OCI-LY3 (cell line): ENCODE measurements around the gene NR6A1.

ENCODE experiments used
- EZH2phosphoT487 ChIP-seq: fragments of 200-600 bp; shearing (Covaris generic); IDR thresholded peaks from 2 replicates; pipeline ENCODE4 v1.6.1; 2018; ENCODE audit warnings: antibody characterized with exemption, mixed run types, low read depth
- TF ChIP-seq, protein P1 (sequence below): fragments of 200-600, 300-600 bp; sonication (generic); IDR thresholded peaks from 2 replicates; pipeline ENCODE4 v1.5.1; 2014; ENCODE audit warnings: antibody characterized with exemption, low read length, low read depth

DNA sequence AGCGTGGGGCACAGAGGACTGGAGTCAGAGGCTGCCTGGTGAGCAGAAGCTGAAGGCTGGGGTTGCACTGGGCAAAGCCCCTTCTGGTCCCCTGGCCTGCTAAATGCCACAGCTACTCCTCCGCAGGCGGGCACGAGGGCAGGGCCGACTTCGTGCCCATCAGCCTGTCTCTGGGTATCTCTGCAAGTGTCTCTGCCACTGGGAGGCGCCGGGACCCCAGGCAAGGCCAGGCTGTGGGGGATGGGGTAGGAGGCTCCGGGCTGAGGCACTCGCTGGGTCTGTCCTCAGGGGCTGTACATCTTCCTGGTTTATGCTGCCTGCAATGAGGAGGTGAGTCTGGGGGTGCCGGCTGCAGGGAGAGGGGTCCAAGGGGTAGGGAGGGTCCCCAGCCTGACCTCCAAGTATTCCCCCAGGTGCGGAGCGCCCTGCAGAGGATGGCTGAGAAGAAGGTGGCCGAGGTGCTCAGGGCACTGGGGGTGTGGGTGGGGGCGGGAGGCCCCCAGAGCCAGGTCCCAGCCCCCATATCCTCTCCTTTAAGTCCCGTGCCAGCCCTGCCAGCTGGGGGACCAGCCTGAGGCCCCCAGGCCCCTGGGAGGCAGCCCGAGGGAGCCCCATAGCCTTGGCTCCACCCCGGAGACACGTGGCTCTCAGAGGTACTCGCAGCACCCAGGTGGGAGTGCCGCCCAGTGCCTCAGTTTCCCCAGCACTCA is 295.8 kb downstream of the NR6A1 start:
- TF ChIP-seq, protein P1, sequence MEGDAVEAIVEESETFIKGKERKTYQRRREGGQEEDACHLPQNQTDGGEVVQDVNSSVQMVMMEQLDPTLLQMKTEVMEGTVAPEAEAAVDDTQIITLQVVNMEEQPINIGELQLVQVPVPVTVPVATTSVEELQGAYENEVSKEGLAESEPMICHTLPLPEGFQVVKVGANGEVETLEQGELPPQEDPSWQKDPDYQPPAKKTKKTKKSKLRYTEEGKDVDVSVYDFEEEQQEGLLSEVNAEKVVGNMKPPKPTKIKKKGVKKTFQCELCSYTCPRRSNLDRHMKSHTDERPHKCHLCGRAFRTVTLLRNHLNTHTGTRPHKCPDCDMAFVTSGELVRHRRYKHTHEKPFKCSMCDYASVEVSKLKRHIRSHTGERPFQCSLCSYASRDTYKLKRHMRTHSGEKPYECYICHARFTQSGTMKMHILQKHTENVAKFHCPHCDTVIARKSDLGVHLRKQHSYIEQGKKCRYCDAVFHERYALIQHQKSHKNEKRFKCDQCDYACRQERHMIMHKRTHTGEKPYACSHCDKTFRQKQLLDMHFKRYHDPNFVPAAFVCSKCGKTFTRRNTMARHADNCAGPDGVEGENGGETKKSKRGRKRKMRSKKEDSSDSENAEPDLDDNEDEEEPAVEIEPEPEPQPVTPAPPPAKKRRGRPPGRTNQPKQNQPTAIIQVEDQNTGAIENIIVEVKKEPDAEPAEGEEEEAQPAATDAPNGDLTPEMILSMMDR = peak; percentile 19; the same call in 1 of the 2 replicates
- TF ChIP-seq EZH2phosphoT487 = no peak
